ENCODE measurements around the gene DHRSX.
"Not testable (repeated sequence)": the region's sequence is repeated elsewhere in the genome, so short reads cannot be mapped to it uniquely, and the experiment has no call there.

Gene DHRSX

DNA sequence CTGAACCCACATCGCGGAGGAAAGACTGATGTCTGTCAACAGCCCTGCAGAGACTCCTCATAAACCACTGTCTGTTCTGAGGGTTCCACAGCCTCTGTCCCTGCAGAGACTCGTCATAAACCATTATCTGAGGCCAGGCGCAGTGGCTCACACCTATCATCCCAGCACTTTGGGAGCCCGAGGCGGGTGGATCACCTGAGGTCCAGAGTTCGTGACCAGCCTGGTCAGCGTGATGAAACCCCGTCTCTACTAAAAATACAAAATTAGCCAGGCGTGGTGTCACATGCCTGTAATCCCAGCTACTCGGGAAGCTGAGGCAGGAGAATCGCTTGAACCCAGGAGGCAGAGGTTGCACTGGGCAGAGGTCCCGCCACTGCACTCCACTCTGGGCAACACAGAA is 259.3 kb downstream of the DHRSX start:
- peak in 1 of 10 donors; percentile 59 for DNase-seq
- intact Hi-C loops (cut with DNase I): not testable (repeated sequence)

GRCh38 chrX:2240761-2241160 is 260.0 kb downstream of the DHRSX start:
- intact Hi-C loops (cut with DNase I); DNase-seq: not testable (repeated sequence)

DNA sequence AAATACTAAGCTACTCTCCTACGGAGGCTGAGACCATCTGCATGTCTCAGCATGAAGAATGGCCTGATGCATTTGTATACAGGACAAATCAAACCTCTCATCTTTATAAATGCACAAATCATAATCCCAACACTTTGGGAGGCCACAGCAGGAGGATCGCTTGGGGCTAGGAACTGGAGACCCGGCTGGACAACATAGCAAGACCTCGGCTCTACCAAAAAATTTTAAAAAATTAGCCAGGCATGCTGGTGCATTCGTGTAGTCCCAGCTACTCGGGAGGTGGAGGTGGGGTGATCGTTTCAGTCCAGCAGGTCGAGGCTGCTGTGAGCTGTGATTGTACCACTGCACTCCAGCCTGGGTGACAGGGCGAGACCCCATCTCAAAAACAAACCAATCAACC is 262.8 kb downstream of the DHRSX start:
- DNase-seq: no peak
- intact Hi-C loops (cut with DNase I): no loop called here

- no peak for DNase-seq
- intact Hi-C loops (cut with DNase I): no loop called here
Observed at GRCh38 chrX:2231570-2232192, 269.1 kb downstream of the DHRSX start.

GRCh38 chrX:2230457-2230856 is 270.3 kb downstream of the DHRSX start:
- intact Hi-C loops (cut with DNase I): no loop called here
- DNase-seq: no peak

- intact Hi-C loops (cut with DNase I): no loop called here
- DNase-seq: no peak
Observed at GRCh38 chrX:2228536-2228935, 272.2 kb downstream of the DHRSX start.

DNA sequence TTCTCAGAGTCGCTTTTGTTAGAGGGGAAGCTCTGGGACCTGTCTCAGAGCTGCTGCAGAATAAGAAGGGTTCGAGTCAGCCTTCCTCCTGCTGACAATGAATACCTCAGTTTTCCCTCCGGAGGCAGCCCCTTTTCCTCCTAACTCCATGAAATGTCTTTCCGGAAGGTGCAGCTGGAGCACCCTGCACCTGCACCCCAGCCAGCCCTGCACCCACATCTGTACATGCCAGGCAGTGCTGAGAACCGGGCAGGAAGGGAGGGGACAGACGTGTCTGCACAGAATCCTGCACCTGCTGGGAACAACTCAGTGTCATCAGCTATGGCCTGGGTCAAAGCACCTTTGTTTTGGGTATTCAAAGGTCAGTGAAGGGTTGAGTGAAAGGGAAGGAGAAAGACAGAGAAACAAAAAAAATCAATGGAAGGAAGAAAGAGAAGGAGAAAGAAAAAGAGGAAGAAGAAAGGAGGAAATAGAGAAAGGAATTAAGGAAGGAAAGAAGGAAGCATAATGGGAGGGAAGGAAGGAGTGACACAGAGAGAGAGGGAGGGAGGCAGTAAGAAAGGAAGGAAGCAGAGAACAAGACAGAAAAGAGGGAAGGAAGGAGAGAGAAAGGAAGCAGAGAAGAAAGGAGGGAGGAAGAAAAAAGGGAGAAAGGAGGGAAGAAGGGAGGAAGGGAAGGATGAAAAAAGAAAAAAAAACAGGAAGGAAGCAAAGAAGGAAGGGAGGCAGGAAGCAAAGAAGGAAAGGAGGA is 273.7 kb downstream of the DHRSX start:
- intact Hi-C loops (cut with DNase I): no loop called here
- no peak for DNase-seq

DNA sequence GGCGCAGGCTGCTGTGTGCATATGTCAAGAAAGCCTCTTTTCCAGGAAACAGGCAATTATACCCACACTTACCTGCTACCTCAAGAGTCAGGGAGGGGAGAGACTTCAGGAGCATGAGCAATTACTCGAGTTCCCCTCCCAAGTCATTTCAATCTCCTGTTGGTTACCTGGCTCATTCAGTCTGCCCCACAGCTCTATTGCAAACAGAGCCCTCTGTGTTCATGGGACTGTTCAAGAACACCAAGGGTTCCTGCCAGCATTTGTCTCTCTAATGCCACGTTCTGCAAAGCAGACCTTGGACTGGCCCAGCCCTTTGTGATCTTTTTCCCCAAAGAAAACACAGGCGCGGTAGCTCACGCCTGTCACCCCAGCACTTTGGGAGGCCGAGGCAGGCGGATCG is 274.6 kb downstream of the DHRSX start:
- DNase-seq: no peak
- intact Hi-C loops (cut with DNase I): no loop called here

DNA sequence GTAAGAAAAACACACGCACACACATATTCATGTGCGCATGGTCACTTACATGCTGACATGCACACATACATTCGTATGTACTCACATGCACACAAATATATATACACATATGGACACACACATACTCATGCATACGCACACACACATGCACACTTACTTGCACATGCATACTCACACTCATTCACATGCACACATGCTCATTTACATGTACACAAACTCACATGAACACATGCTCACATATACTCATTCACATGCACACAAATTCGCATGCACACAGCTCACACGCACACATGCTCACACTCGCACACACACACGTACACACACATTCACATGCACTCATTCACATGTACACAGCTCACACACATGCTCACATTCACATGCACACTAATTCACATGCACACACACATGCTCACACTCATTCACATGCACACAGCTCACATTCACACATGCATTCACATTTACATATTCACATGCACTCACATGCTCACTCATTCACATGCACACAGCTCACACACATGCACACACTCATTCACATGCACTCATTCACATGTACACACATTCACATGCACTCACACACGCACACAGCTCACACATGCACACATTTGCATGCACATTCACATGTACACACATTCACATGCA is 276.1 kb downstream of the DHRSX start:
- DNase-seq: no peak
- intact Hi-C loops (cut with DNase I): no loop called here

DNA sequence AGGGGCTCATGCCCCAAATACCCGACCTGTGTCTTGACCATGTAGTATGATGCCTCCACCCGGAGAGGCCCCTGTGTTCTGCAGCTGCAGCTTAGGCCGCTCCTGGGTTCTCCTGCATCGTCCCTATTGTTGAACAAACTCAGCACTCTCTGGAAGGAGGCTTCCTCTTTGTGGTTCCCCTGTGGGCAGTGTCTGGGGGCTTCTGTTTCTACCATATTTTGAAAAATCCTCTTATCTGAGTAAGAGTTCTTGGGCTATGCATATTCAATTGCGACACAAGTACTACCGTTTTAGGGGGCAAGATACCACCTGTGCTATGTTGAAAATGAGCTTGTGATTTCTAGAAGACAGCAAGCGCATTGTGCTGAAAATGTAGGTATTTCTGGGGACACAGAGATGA is 276.6 kb downstream of the DHRSX start:
- no peak for DNase-seq
- intact Hi-C loops (cut with DNase I): no loop called here

GRCh38 chrX:2220829-2221567 is 279.8 kb downstream of the DHRSX start:
- intact Hi-C loops (cut with DNase I): no loop called here
- no peak for DNase-seq

GRCh38 chrX:2220296-2220695 is 280.5 kb downstream of the DHRSX start:
- DNase-seq: no peak
- intact Hi-C loops (cut with DNase I): no loop called here

GRCh38 chrX:2214138-2214823 is 286.5 kb downstream of the DHRSX start:
- not testable (repeated sequence) for DNase-seq

DNA sequence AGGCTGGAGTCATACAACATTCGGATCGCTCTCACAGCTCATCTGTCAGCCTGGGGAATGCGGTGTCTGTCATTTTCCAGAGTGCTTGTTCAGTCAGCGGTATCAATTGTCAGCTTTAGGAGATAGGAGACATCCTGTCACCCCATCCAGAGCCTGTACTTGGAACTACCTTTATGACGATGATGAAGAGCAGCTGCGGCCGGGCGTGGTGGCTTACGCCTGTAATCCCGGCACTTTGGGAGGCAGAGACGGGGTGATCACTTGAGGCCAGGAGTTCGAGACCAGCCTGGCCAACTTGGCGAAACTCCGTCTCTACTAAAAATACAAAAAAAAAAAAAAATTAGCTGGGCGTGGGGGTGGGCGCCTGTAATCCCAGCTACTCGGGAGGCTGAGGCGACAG is 289.1 kb downstream of the DHRSX start:
- intact Hi-C loops (cut with DNase I): not testable (repeated sequence)
- DNase-seq: peak in 1 of 10 donors; percentile 65

More at GRCh38 chrX:2214138-2214823, 286.5 kb downstream of the DHRSX start:
- intact Hi-C loops (cut with DNase I): not testable (repeated sequence)

DNA sequence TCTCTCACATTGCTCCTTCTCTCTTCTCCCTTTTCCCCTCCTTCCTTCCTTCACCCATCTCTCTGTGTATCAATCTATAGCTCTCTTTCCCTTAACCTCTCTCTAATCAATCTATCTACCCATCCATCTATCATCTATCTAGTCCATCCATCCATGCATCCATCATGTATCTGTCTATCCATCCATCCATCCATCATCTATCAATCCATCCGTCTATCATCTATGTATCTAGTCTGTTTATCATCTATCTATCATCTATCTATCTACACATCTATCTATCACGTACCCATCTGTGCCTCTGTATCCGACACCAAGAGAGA is 307.5 kb downstream of the DHRSX start:
- intact Hi-C loops (cut with DNase I): no loop called here
- peak in 1 of 10 donors; percentile 7 for DNase-seq

- intact Hi-C loops (cut with DNase I): no loop called here
- DNase-seq: peak in 2 of 10 donors; percentile 17 to 80
Observed at GRCh38 chrX:2192584-2193272, 308.0 kb downstream of the DHRSX start.

- peak in 1 of 10 donors; percentile 13 for DNase-seq
- intact Hi-C loops (cut with DNase I): no loop called here
Observed at GRCh38 chrX:2188840-2189239, 311.9 kb downstream of the DHRSX start.

DNA sequence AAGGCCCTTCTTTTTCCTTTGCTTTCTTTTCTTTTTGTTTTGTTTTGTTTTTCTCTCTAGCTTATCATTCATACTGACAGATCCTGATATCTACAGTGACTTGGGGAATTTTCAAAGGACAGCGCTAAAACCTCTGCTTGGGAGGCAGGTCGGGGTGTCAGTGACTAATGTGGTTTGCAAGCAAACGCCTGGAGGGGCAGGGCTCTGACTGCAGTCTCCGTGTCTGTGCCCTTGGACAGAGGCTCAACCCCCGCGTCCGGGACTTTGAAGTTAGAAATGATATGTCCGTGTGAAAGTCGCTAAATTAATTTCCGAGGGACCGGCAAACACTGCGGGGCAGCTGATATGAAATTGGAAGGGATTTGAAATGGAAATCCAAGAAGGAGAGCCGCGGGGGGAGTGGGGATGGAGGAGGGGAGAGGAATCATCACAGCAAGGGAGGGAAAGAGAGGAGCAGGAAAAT is 312.4 kb downstream of the DHRSX start:
- peak in 1 of 10 donors; percentile 43 for DNase-seq
- intact Hi-C loops (cut with DNase I): no loop called here

- intact Hi-C loops (cut with DNase I): no loop called here
- DNase-seq: peak in 1 of 10 donors; percentile 62
Observed at GRCh38 chrX:2187352-2188115, 313.2 kb downstream of the DHRSX start.

Measured in posterior cingulate gyrus (tissue), 11 donors.